SK-N-SH (cell line): Measurements from ENCODE around the gene SP3.

Source experiments
- YY1 ChIP-seq: IDR thresholded peaks from 2 replicates; pipeline ENCODE4 v1.4.0; 2012; ENCODE audit warnings: low read depth, mild to moderate bottlenecking
- TF ChIP-seq, protein P1 (sequence below): fragments of 200-600 bp; sonication (generic); IDR thresholded peaks from 2 replicates; pipeline ENCODE4 v1.6.1; 2017; ENCODE audit warnings: antibody characterized with exemption, mild to moderate bottlenecking, moderate library complexity

- TF ChIP-seq, protein P1, sequence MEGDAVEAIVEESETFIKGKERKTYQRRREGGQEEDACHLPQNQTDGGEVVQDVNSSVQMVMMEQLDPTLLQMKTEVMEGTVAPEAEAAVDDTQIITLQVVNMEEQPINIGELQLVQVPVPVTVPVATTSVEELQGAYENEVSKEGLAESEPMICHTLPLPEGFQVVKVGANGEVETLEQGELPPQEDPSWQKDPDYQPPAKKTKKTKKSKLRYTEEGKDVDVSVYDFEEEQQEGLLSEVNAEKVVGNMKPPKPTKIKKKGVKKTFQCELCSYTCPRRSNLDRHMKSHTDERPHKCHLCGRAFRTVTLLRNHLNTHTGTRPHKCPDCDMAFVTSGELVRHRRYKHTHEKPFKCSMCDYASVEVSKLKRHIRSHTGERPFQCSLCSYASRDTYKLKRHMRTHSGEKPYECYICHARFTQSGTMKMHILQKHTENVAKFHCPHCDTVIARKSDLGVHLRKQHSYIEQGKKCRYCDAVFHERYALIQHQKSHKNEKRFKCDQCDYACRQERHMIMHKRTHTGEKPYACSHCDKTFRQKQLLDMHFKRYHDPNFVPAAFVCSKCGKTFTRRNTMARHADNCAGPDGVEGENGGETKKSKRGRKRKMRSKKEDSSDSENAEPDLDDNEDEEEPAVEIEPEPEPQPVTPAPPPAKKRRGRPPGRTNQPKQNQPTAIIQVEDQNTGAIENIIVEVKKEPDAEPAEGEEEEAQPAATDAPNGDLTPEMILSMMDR = no peak
- TF ChIP-seq YY1 = no peak
Observed at GRCh38 chr2:173942861-173943523, 22.2 kb downstream of the SP3 start.
